Motor neuron (in vitro differentiated cells): Measurements from ENCODE around the gene UBE2D4. TPM values are rescaled to one million over a fixed set of nuclear protein-coding genes. Genes with fewer than 3 reads are reported as not detected.
"Not testable (repeated sequence)": the region's sequence is repeated elsewhere in the genome, so short reads cannot be mapped to it uniquely, and the experiment has no call there.

Experiments used
- ATAC-seq, 8 experiments: fragments of 200-7000 bp; cut with Tn5 transposase; replicated peaks in 6 of 8; 2 replicates each; pipeline ENCODE4 v1.8.0; 2021; ENCODE audit warnings: mild to moderate bottlenecking in 8 of 8, moderate library complexity in 8 of 8
- H3K27ac ChIP-seq, 2 donors: fragments of 250-450 bp; sonication (Bioruptor Pico); 2 replicates each; pipeline ENCODE4 v1.9.0; 2021; ENCODE audit warnings: antibody characterized with exemption in 2 of 2, mild to moderate bottlenecking in 2 of 2, moderate library complexity in 1 of 2
- H3K4me1 ChIP-seq, 2 donors: fragments of 250-450 bp; sonication (Bioruptor Pico); replicated peaks in 1 of 2; 2 replicates each; pipeline ENCODE4 v1.6.1; 2021; ENCODE audit warnings: antibody characterized with exemption in 2 of 2, mild to moderate bottlenecking in 2 of 2, moderate library complexity in 1 of 2
- H3K4me3 ChIP-seq, 5 donors: fragments of 250-450 bp; sonication (Bioruptor Pico); 2 replicates each; pipeline ENCODE4 v1.9.0; 2021; ENCODE audit warnings: antibody characterized with exemption in 5 of 5, mild to moderate bottlenecking in 5 of 5, moderate library complexity in 4 of 5
- WGBS, 10 experiments: fragments of 450-650 bp; shearing (Covaris generic); methylation state at CpG; one replicate each; pipeline ENCODE4 v1.0.0; 2022; 5-methylcytosine and 5-hydroxymethylcytosine counted together
- in situ Hi-C, 9 experiments: fragments of 400-800 bp; cut with MboI; loops; one replicate each; pipeline ENCODE4 v1.15.0; 2021; ENCODE audit warnings: low sequenced_read_pairs in 9 of 9, low pct_unique_long_range_greater_than_20kb in 2 of 9; ENCODE audit not compliant: unreplicated experiment in 9 of 9
- total RNA-seq, 8 experiments: library from RNA; unstranded; fragments of 300-600 nt; gene quantifications; 2 replicates each; pipeline versions ENCODE4 v1.2.3 to v1.2.4, GENCODE V29; 2022

Gene UBE2D4
- total RNA-seq, 8 experiments from 2014 or later, result 8.3 to 29.7 (median 10.7) TPM

GRCh38 chr7:43895847-43896415 lies 30.3 kb upstream of the UBE2D4 start:
- H3K4me3 ChIP-seq, result no peak overlapping the region
- in situ Hi-C loops, result no loop called here
- H3K27ac ChIP-seq, result no peak overlapping the region
- no peaks in the 10 kb centered on the region for H3K4me1 ChIP-seq
- no peak for ATAC-seq
- 89 to 100% (median 95%) methylated on average over 2 to 8 of the region's 8 CpGs; no CpG with 5 or more reads in 1 of the 10 experiments for WGBS, 10 experiments

GRCh38 chr7:43898571-43898970 lies 27.7 kb upstream of the UBE2D4 start:
- in situ Hi-C loops, ATAC-seq, H3K27ac ChIP-seq, H3K4me1 ChIP-seq, H3K4me3 ChIP-seq: not testable (repeated sequence)
- WGBS, 10 experiments, result 92 to 100% (median 100%) methylated on average over 1 to 2 of the region's 2 CpGs; no CpG with 5 or more reads in 2 of the 10 experiments

GRCh38 chr7:43902542-43903054 lies 23.6 kb upstream of the UBE2D4 start:
- H3K27ac ChIP-seq, result no peak overlapping the region
- 89 to 100% (median 95%) methylated on average over 2 to 5 of the region's 5 CpGs for WGBS, 10 experiments
- in situ Hi-C loops, result no loop called here
- no peak for ATAC-seq
- H3K4me3 ChIP-seq, result no peak overlapping the region
- H3K4me1 ChIP-seq, result peaks cover 5 to 21% of the 10 kb centered on the region in 2 donors

- H3K4me3 ChIP-seq, result peak overlapping the region in 1 of 5 donors; percentile 67
- 75 to 100% (median 100%) methylated on average over 1 to 5 of the region's 5 CpGs; no CpG with 5 or more reads in 3 of the 10 experiments for WGBS, 10 experiments
- in situ Hi-C loops, result no loop called here
- H3K4me1 ChIP-seq, result peaks cover 5 to 21% of the 10 kb centered on the region in 2 donors
- peak in 3 of 8 experiments; percentile 17 to 46 (median 33) for ATAC-seq
- H3K27ac ChIP-seq, result no peak overlapping the region
Measured at GRCh38 chr7:43904533-43905208, 21.6 kb upstream of the UBE2D4 start.

GRCh38 chr7:43905209-43905946 lies 20.9 kb upstream of the UBE2D4 start:
- peak in 4 of 8 experiments; percentile 14 to 65 (median 56) for ATAC-seq
- WGBS, 10 experiments, result 0 to 79% (median 29%) methylated on average over 2 to 4 of the region's 8 CpGs; no CpG with 5 or more reads in 1 of the 10 experiments
- peak overlapping the region; percentile 53 to 83 (median 71) for H3K4me3 ChIP-seq
- no peak overlapping the region for H3K27ac ChIP-seq
- in situ Hi-C loops, result no loop called here
- H3K4me1 ChIP-seq, result peaks cover 5 to 21% of the 10 kb centered on the region in 2 donors

- Histone ChIP-seq H3K4me3 (peak overlapping the region; percentile 53 to 83 (median 71)), H3K27ac (peak overlapping the region; percentile 68 to 80), H3K4me1 (peaks cover 5 to 21% of the 10 kb centered on the region in 2 donors)
- 0 to 10% (median 3%) methylated on average over 1 to 10 of the region's 43 CpGs; no CpG with 5 or more reads in 1 of the 10 experiments for WGBS, 10 experiments
- ATAC-seq, result peak; percentile 10 to 77 (median 70)
- in situ Hi-C loops, result no loop called here
Measured at GRCh38 chr7:43905956-43906330, 20.3 kb upstream of the UBE2D4 start.

GRCh38 chr7:43906331-43907010 lies 19.8 kb upstream of the UBE2D4 start, which contains the start of gene URGCP:
Gene URGCP (minus strand): TSS chr7:43906596. CDS start chr7:43906575, 21 bp downstream.
- Histone ChIP-seq H3K4me3 (peak within 1 kb of the TSS; percentile 53 to 83 (median 71)), H3K27ac (peak within 1 kb of the TSS; percentile 68 to 80), H3K4me1 (peaks cover 5 to 21% of the 10 kb centered on the region in 2 donors)
- ATAC-seq, result peak; percentile 47 to 83 (median 78)
- in situ Hi-C loops, result no loop called here
- WGBS, 10 experiments, result 0 to 80% (median 20%) methylated on average over 1 to 3 of the region's 73 CpGs; no CpG with 5 or more reads in 6 of the 10 experiments

GRCh38 chr7:43914795-43915194 lies 11.4 kb upstream of the UBE2D4 start:
- Histone ChIP-seq H3K4me3 (no peak overlapping the region), H3K4me1 (peaks cover 0 to 5% of the 10 kb centered on the region in 2 donors), H3K27ac (no peak overlapping the region)
- no peak for ATAC-seq
- 67 to 89% (median 86%) methylated on average over 1 to 5 of the region's 5 CpGs; no CpG with 5 or more reads in 2 of the 10 experiments for WGBS, 10 experiments
- in situ Hi-C loops, result no loop called here

GRCh38 chr7:43915907-43916306 lies 10.3 kb upstream of the UBE2D4 start:
- Histone ChIP-seq H3K27ac (no peak overlapping the region), H3K4me3 (no peak overlapping the region), H3K4me1 (peaks cover 0 to 5% of the 10 kb centered on the region in 2 donors)
- 25 to 100% (median 78%) methylated on average over 1 to 5 of the region's 5 CpGs; no CpG with 5 or more reads in 2 of the 10 experiments for WGBS, 10 experiments
- no peak for ATAC-seq
- in situ Hi-C loops, result no loop called here

- in situ Hi-C loops, result no loop called here
- Histone ChIP-seq H3K27ac (no peak overlapping the region), H3K4me3 (no peak overlapping the region), H3K4me1 (peaks cover under 1 to 6% of the 10 kb centered on the region in 2 donors)
- no peak for ATAC-seq
- 7 to 95% (median 84%) methylated on average over 1 to 2 of the region's 2 CpGs for WGBS, 10 experiments
Measured at GRCh38 chr7:43921423-43921822, 4.8 kb upstream of the UBE2D4 start.

- H3K4me3 ChIP-seq, result no peak overlapping the region
- in situ Hi-C loops, result no loop called here
- H3K4me1 ChIP-seq, result peaks cover 0 to 10% of the 10 kb centered on the region in 2 donors
- no peak for ATAC-seq
- no peak overlapping the region for H3K27ac ChIP-seq
- WGBS, 10 experiments, result 83 to 98% (median 94%) methylated on average over 2 to 4 of the region's 4 CpGs; no CpG with 5 or more reads in 1 of the 10 experiments
Measured at GRCh38 chr7:43922726-43923125, 3.5 kb upstream of the UBE2D4 start.

- Histone ChIP-seq H3K27ac (peak overlapping the region; percentile 93 to 95), H3K4me3 (peak overlapping the region; percentile 61 to 99 (median 71)), H3K4me1 (peaks cover 0 to 10% of the 10 kb centered on the region in 2 donors)
- peak in 1 of 8 experiments; percentile 9 for ATAC-seq
- WGBS, 10 experiments, result 0 to 56% (median 20%) methylated on average over 1 to 4 of the region's 6 CpGs; no CpG with 5 or more reads in 6 of the 10 experiments
- in situ Hi-C loops, result no loop called here
Measured at GRCh38 chr7:43926798-43927123, 525 bp downstream of the UBE2D4 start.
